K562 (cell line): ENCODE data around the gene DHTKD1. TPM values are rescaled to one million over a fixed set of nuclear protein-coding genes. Genes with fewer than 3 reads are reported as not detected.

Experiments used
- ATAC-seq: fragments of 200-7000 bp; cut with Tn5 transposase; 3 replicates; pipeline ENCODE4 v1.9.1; 2020; ENCODE audit warnings: moderate library complexity
- BruUV-seq: library from RNA; stranded (reverse); fragments of 400-500 nt; replicated peaks from 2 replicates; lab custom pipeline; 2021; lab: Mats Ljungman, UMichigan
- CTCF ChIA-PET: fragments of 300-600 bp; formaldehyde crosslinking; extraction: SDS; loops from one replicate; lab custom pipeline; 2021; ENCODE audit warnings: low intra/inter-chr PET ratio; lab: Yijun Ruan, JAX
- POLR2A ChIA-PET: fragments of 300-600, 350-650 bp; sonication (Branson Sonifier 250); formaldehyde crosslinking; extraction: SDS; loops from one replicate; lab custom pipeline; 2021; ENCODE audit warnings: antibody characterized with exemption, inconsistent platforms; lab: Yijun Ruan, JAX
- DNase-seq, 4 experiments: peaks; one replicate each; pipeline versions ENCODE4 v3.0.0 to v3.0.0-alpha.2; 2011 to 2018; ENCODE audit warnings: low spot score in 3 of 4, mixed read lengths in 3 of 4; ENCODE audit errors: extremely low read depth in 1 of 4
- FAIRE-seq: peaks from 2 replicates; lab custom pipeline; 2011; peaks lifted over from hg19 to GRCh38; lab: Jason Lieb, UNC
- H2AFZ ChIP-seq: 2 replicates; pipeline ENCODE4 v1.6.0; 2011; ENCODE audit warnings: low read depth, low read length, control low read depth, inconsistent platforms
- H3K27ac ChIP-seq: fragments of 200-600 bp; 3 replicates; pipeline ENCODE4 v1.8.0; 2011; ENCODE audit warnings: low read depth, mild to moderate bottlenecking, control low read depth, inconsistent platforms, low read length, moderate library complexity, mixed read lengths; ENCODE audit errors: extremely low read depth
- H3K27me3 ChIP-seq, 2 experiments: fragments of 300-600 bp in 1 of 2; 2 replicates in 1 of 2; 3 replicates in 1 of 2; pipeline versions ENCODE4 v1.6.0 to v1.8.0; 2011; ENCODE audit warnings: inconsistent platforms in 2 of 2, low read length in 2 of 2, mild to moderate bottlenecking in 1 of 2, mixed read lengths in 1 of 2, moderate library complexity in 1 of 2; ENCODE audit not compliant: control insufficient read depth in 2 of 2, insufficient read depth in 2 of 2
- H3K36me3 ChIP-seq: fragments of 300-600 bp; 3 replicates; pipeline ENCODE4 v1.8.0; 2011; ENCODE audit warnings: mild to moderate bottlenecking, low read length, inconsistent platforms; ENCODE audit not compliant: control insufficient read depth, insufficient read depth
- H3K4me1 ChIP-seq, 2 experiments: fragments of 200-600 bp in 1 of 2; replicated peaks in 1 of 2; 2 replicates in 1 of 2; 3 replicates in 1 of 2; pipeline versions ENCODE4 v1.5.1 to v1.8.0; 2011; ENCODE audit warnings: inconsistent platforms in 2 of 2, low read length in 2 of 2, mild to moderate bottlenecking in 1 of 2, mixed read lengths in 1 of 2, moderate library complexity in 1 of 2; ENCODE audit not compliant: control insufficient read depth in 2 of 2, insufficient read depth in 2 of 2
- H3K4me2 ChIP-seq: 2 replicates; pipeline ENCODE4 v1.6.1; 2011; ENCODE audit warnings: low read length, control low read depth, inconsistent platforms, mixed read lengths; ENCODE audit not compliant: insufficient read depth
- H3K4me3 ChIP-seq: fragments of 200-600 bp; sonication (generic), shearing (Covaris generic); 2 replicates; pipeline ENCODE4 v1.5.1; 2016; ENCODE audit warnings: control low read depth, inconsistent platforms
- H3K79me2 ChIP-seq: fragments of 200-600 bp; 3 replicates; pipeline ENCODE4 v1.8.0; 2011; ENCODE audit warnings: low read length, inconsistent platforms; ENCODE audit not compliant: control insufficient read depth, insufficient read depth
- H3K9ac ChIP-seq, 2 experiments: 2 replicates each; pipeline versions ENCODE4 v1.6.0 to v1.6.1; 2011; ENCODE audit warnings: low read depth in 2 of 2, low read length in 2 of 2, control low read depth in 1 of 2, inconsistent platforms in 1 of 2, mild to moderate bottlenecking in 1 of 2, mixed read lengths in 1 of 2; ENCODE audit not compliant: insufficient read depth in 1 of 2
- H3K9me1 ChIP-seq: one replicate; pipeline ENCODE4 v1.6.0; 2011; ENCODE audit warnings: inconsistent platforms, mild to moderate bottlenecking, low read length, moderate library complexity; ENCODE audit not compliant: control insufficient read depth, insufficient read depth
- H3K9me3 ChIP-seq: replicated peaks from 2 replicates; pipeline ENCODE4 v1.5.1; 2011; ENCODE audit warnings: low read depth, low read length, inconsistent platforms; ENCODE audit not compliant: control insufficient read depth, insufficient read depth
- H4K20me1 ChIP-seq: replicated peaks from 2 replicates; pipeline ENCODE4 v1.6.1; 2011; ENCODE audit warnings: low read length, inconsistent platforms, mixed read lengths; ENCODE audit not compliant: control insufficient read depth, insufficient read depth
- CBX3 ChIP-seq, 2 experiments: IDR thresholded peaks; 1 replicate in 1 of 2; 2 replicates in 1 of 2; pipeline ENCODE4 v1.6.1; 2012; ENCODE audit warnings: inconsistent platforms in 2 of 2, low read length in 2 of 2, borderline replicate concordance in 1 of 2, control low read depth in 1 of 2
- EGR1 ChIP-seq: fragments of 450-650 bp; conservative IDR thresholded peaks from 2 replicates; pipeline ENCODE4 v1.6.1; 2017; ENCODE audit warnings: mild to moderate bottlenecking
- MCM2 ChIP-seq: fragments of 450-650 bp; IDR thresholded peaks from 2 replicates; pipeline ENCODE4 v1.6.1; 2017; ENCODE audit warnings: low read depth, mild to moderate bottlenecking
- RBM17 ChIP-seq: fragments of 200-400 bp; formaldehyde crosslinking; IDR thresholded peaks from 2 replicates; pipeline ENCODE4 v1.6.1; 2017; ENCODE audit warnings: low read depth, mild to moderate bottlenecking, low read length, borderline replicate concordance
- SPI1 ChIP-seq: IDR thresholded peaks from 2 replicates; pipeline ENCODE4 v1.6.1; 2011; ENCODE audit warnings: low read depth, low read length, control low read depth, borderline replicate concordance
- WGBS: fragments of 100-300 bp; shearing (Covaris generic); methylation state at CpG from one replicate; pipeline ENCODE4 v1.1.6; 2016; ENCODE audit warnings: low coverage, mixed read lengths; ENCODE audit not compliant: insufficient coverage; ENCODE audit errors: missing lambda C conversion rate; 5-methylcytosine and 5-hydroxymethylcytosine counted together
- in situ Hi-C: fragments of 300-500 bp; cut with MboI; formaldehyde crosslinking; loops from 4 replicates; pipeline ENCODE4 v1.15.0; 2018; ENCODE audit warnings: inconsistent platforms, mixed read lengths
- intact Hi-C: fragments of 100-400 bp; cut with micrococcal nuclease; formaldehyde crosslinking; loops from 2 replicates; pipeline ENCODE4 v1.14.2; 2022
- polyA plus RNA-seq, 8 experiments: library from polyadenylated mRNA; depleted of rRNA in 4 of 8; stranded (reverse) in 5 of 8; unstranded in 3 of 8; fragments of >200 nt; fragmentation: Nextera tagmentation in 2 of 8; fragmentation: Illumina TruSeq in 1 of 8; extraction: Ambion mirVana in 2 of 8; extraction: Trizol in 1 of 8; gene quantifications; 2 replicates each; pipeline versions ENCODE4 v1.2.1 to v1.2.3, GENCODE V29; 2011 to 2014; ENCODE audit warnings: inconsistent platforms in 1 of 8, missing spikeins in 1 of 8
- total RNA-seq, 7 experiments: library from RNA; depleted of rRNA in 6 of 7; stranded (reverse); fragments of >200 nt in 6 of 7; fragmentation: Illumina TruSeq in 2 of 7; extraction: Trizol in 2 of 7; gene quantifications; 2 replicates each; pipeline versions ENCODE4 v1.2.1 to v1.2.3, GENCODE V29; 2011 to 2021; ENCODE audit warnings: low replicate concordance in 1 of 7

DHTKD1 gene
- total and polyA plus RNA-seq, 9 of the 15 experiments (the other 6 are each of a cell fraction or from before 2014, with no cell fraction given): 3.1 to 19.7 (median 6.8) TPM

DNA sequence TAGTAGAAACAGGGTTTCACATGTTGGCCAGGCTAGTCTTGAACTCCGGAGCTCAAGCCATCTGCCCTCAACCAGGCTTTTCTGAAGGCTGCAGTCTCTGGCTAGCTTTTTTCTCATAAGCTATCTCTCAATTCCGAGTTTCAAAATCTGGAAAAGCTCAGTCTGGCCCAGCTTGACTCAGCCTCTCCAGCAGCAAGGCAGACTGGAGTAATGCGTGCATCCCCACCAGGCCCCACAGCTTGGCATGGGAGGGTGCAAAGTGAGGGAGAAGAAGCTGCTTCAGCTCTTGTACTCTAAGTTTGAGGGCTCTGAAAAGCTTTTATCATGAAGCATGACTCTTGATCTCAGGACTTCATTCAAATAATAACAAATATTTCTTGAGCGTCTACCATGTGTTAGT lies 4.8 kb downstream of the DHTKD1 start (continued):
- no peak for TF ChIP-seq EGR1
- no peak for TF ChIP-seq MCM2
- TF ChIP-seq CBX3 (IDR thresholded peaks at IDR 0.05; ENCODE audit: borderline replicate concordance in 1 of 2, low read length in 2 of 2): no peak

DNA sequence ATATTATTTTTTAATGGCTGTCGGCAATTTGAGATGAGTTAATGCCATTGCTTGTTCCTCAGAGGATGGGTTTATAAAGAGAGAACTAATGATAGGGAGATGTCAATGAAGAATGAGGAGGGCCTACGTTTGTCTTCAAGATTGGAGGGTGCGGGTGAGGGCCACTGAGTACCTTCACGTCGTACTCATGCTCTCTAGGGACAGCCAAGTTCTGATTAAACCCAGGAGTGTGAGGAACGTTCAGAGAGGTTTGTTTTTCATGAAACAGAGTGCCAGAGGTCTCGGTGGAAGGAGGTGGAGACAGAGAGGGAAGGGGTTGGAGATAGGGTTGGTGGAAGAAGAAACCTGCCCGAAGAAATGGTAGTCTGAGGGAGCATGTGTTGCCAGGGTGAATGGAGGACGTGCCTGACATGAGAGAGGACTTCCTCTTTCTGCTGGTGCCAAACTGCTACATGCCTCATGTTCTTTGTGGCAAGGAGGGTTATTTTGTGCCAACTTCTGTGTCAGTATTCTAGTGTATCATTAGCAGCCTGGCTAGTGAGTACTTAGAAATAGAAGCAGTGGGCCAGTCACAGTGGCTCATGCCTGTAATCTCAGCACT lies 8.9 kb downstream of the DHTKD1 start:
- H3K4me1 ChIP-seq: no peaks in the 10 kb centered on the region; a peak in 1 of 5 replicates
- 61% methylated on average over 9 of the region's 9 CpGs for WGBS
- POLR2A ChIA-PET: no interaction called here
- H3K36me3 ChIP-seq: no peaks in the 10 kb centered on the region
- CTCF ChIA-PET: no interaction called here
- no peaks in the 10 kb centered on the region for H3K27me3 ChIP-seq
- in situ Hi-C loops (no loop called here), intact Hi-C loops (no loop called here)
- 0 out of 4 replicates have a peak overlapping the region, but pooled peaks of 1 of the 2 experiments have one; percentile 45 for H3K9ac ChIP-seq
- no TSS peak for BruUV-seq
- FAIRE-seq (no peak), ATAC-seq (no peak), DNase-seq (no peak)
- no peaks in the 10 kb centered on the region for H3K9me3 ChIP-seq
- H3K27ac ChIP-seq: no peak overlapping the region
- H3K79me2 ChIP-seq: no peaks in the 10 kb centered on the region; the same call in 2 of the 3 replicates
- H2AFZ ChIP-seq: no peak overlapping the region
- H3K4me2 ChIP-seq: no peak overlapping the region
- H3K4me3 ChIP-seq: no peak overlapping the region
- TF ChIP-seq SPI1 (peak; percentile 66), RBM17 (no peak)
- H4K20me1 ChIP-seq: no peaks in the 10 kb centered on the region
- H3K9me1 ChIP-seq: no peaks in the 10 kb centered on the region
